HEK293 (cell line): ENCODE results near the gene CTBP2.

Experiments
- CTCF ChIA-PET: fragments of 350-600 bp; formaldehyde crosslinking; extraction: SDS; loops from one replicate; lab custom pipeline; 2021; ENCODE audit warnings: antibody characterized with exemption; lab: Yijun Ruan, JAX
- POLR2A ChIA-PET: fragments of 300-600 bp; formaldehyde crosslinking; extraction: SDS; loops from one replicate; lab custom pipeline; 2020; ENCODE audit warnings: antibody characterized with exemption, inconsistent platforms; lab: Yijun Ruan, JAX
- H3K27ac ChIP-seq: fragments of 200-500 bp; sonication (Bioruptor generic); 2 replicates; pipeline ENCODE4 v1.5.1; 2014; ENCODE audit warnings: low read depth, low read length, control low read depth, inconsistent platforms; ENCODE audit errors: extremely low read depth
- H3K36me3 ChIP-seq, 2 experiments: fragments of 200-500 bp in 1 of 2; sonication (Bioruptor generic) in 1 of 2; 1 replicate in 1 of 2; 2 replicates in 1 of 2; pipeline ENCODE4 v1.5.1; 2014 to 2017; ENCODE audit warnings: inconsistent platforms in 2 of 2, low read length in 2 of 2; ENCODE audit not compliant: control insufficient read depth in 2 of 2, insufficient read depth in 1 of 2
- H3K4me1 ChIP-seq: fragments of 200-500 bp; sonication (Bioruptor generic); 2 replicates; pipeline ENCODE4 v1.5.1; 2014; ENCODE audit warnings: mild to moderate bottlenecking, low read length, inconsistent platforms; ENCODE audit not compliant: control insufficient read depth, insufficient read depth
- H3K4me3 ChIP-seq: 2 replicates; pipeline ENCODE4 v1.5.1; 2011; ENCODE audit warnings: low read depth, mild to moderate bottlenecking, control low read depth, low read length, moderate library complexity
- H3K9me3 ChIP-seq: fragments of 200-500 bp; sonication (Bioruptor generic); 2 replicates; pipeline ENCODE4 v1.5.1; 2014; ENCODE audit warnings: low read depth, low read length, inconsistent platforms; ENCODE audit not compliant: control insufficient read depth, insufficient read depth
- BCL11A ChIP-seq: fragments of 450-650 bp; formaldehyde crosslinking; IDR thresholded peaks from 2 replicates; pipeline ENCODE4 v1.5.1; 2016; ENCODE audit warnings: low read depth, missing biosample characterization, missing genetic modification characterization
- FEZF1 ChIP-seq: fragments of 450-650 bp; formaldehyde crosslinking; IDR thresholded peaks from 2 replicates; pipeline ENCODE4 v1.5.1; 2016; ENCODE audit warnings: missing biosample characterization, missing genetic modification characterization
- GLI2 ChIP-seq: fragments of 450-650 bp; formaldehyde crosslinking; IDR thresholded peaks from 2 replicates; pipeline ENCODE4; 2017; ENCODE audit warnings: missing biosample characterization, missing genetic modification characterization, low read depth, borderline replicate concordance
- GLIS1 ChIP-seq: fragments of 450-650 bp; formaldehyde crosslinking; IDR thresholded peaks from 2 replicates; pipeline ENCODE4 v1.5.1; 2016; ENCODE audit warnings: missing biosample characterization, missing genetic modification characterization
- IKZF3 ChIP-seq: fragments of 450-650 bp; IDR thresholded peaks from 2 replicates; pipeline ENCODE4 v1.5.0; 2018; ENCODE audit warnings: missing biosample characterization, mild to moderate bottlenecking, missing genetic modification characterization, moderate library complexity
- KLF10 ChIP-seq: fragments of 450-650 bp; IDR thresholded peaks from 2 replicates; pipeline ENCODE4 v1.5.1; 2018; ENCODE audit warnings: missing biosample characterization, mild to moderate bottlenecking, missing genetic modification characterization
- SP7 ChIP-seq: fragments of 450-650 bp; formaldehyde crosslinking; IDR thresholded peaks from 2 replicates; pipeline ENCODE4 v1.5.1; 2016; ENCODE audit warnings: missing biosample characterization, missing genetic modification characterization
- TRIM28 ChIP-seq: IDR thresholded peaks from 2 replicates; pipeline ENCODE4 v1.6.1; 2011; ENCODE audit warnings: low read length, control low read depth, borderline replicate concordance
- ZBTB1 ChIP-seq: fragments of 450-650 bp; formaldehyde crosslinking; IDR thresholded peaks from 2 replicates; pipeline ENCODE4 v1.5.1; 2016; ENCODE audit warnings: missing biosample characterization, missing genetic modification characterization
- ZBTB17 ChIP-seq: fragments of 450-650 bp; formaldehyde crosslinking; IDR thresholded peaks from 2 replicates; pipeline ENCODE4 v1.5.1; 2016; ENCODE audit warnings: missing biosample characterization, missing genetic modification characterization
- ZBTB20 ChIP-seq: fragments of 450-650 bp; formaldehyde crosslinking; IDR thresholded peaks from 2 replicates; pipeline ENCODE4 v1.5.1; 2016; ENCODE audit warnings: missing biosample characterization, missing genetic modification characterization
- ZEB2 ChIP-seq: fragments of 450-650 bp; formaldehyde crosslinking; IDR thresholded peaks from 2 replicates; pipeline ENCODE4 v1.5.1; 2016; ENCODE audit warnings: missing biosample characterization, missing genetic modification characterization
- ZFP37 ChIP-seq: fragments of 450-650 bp; formaldehyde crosslinking; IDR thresholded peaks from 2 replicates; pipeline ENCODE4 v1.5.1; 2016; ENCODE audit warnings: missing biosample characterization, missing genetic modification characterization
- ZNF133 ChIP-seq: fragments of 450-650 bp; formaldehyde crosslinking; IDR thresholded peaks from 2 replicates; pipeline ENCODE4 v1.5.1; 2016; ENCODE audit warnings: missing biosample characterization, missing genetic modification characterization
- ZNF138 ChIP-seq: fragments of 450-650 bp; formaldehyde crosslinking; IDR thresholded peaks from 2 replicates; pipeline ENCODE4 v1.5.1; 2016; ENCODE audit warnings: missing biosample characterization, missing genetic modification characterization, borderline replicate concordance
- ZNF174 ChIP-seq: fragments of 450-650 bp; formaldehyde crosslinking; IDR thresholded peaks from 2 replicates; pipeline ENCODE4 v1.5.0; 2017; ENCODE audit warnings: missing biosample characterization, mild to moderate bottlenecking, missing genetic modification characterization
- ZNF23 ChIP-seq: fragments of 450-650 bp; formaldehyde crosslinking; IDR thresholded peaks from 2 replicates; pipeline ENCODE4 v1.5.1; 2016; ENCODE audit warnings: missing biosample characterization, missing genetic modification characterization, borderline replicate concordance
- ZNF530 ChIP-seq: fragments of 450-650 bp; formaldehyde crosslinking; IDR thresholded peaks from 2 replicates; pipeline ENCODE4 v1.5.1; 2016; ENCODE audit warnings: low read depth, missing biosample characterization, missing genetic modification characterization
- ZNF560 ChIP-seq: fragments of 450-650 bp; formaldehyde crosslinking; IDR thresholded peaks from 2 replicates; pipeline ENCODE4 v1.5.1; 2017; ENCODE audit warnings: missing biosample characterization, missing genetic modification characterization, borderline replicate concordance
- ZNF664 ChIP-seq: fragments of 450-650 bp; formaldehyde crosslinking; IDR thresholded peaks from 2 replicates; pipeline ENCODE4 v1.5.1; 2016; ENCODE audit warnings: missing biosample characterization, missing genetic modification characterization
- ZNF76 ChIP-seq: fragments of 450-650 bp; formaldehyde crosslinking; IDR thresholded peaks from 2 replicates; pipeline ENCODE4; 2016; ENCODE audit warnings: low read depth, missing biosample characterization, missing genetic modification characterization, borderline replicate concordance
- ZNF791 ChIP-seq: fragments of 450-650 bp; formaldehyde crosslinking; IDR thresholded peaks from 2 replicates; pipeline ENCODE4 v1.5.1; 2016; ENCODE audit warnings: missing biosample characterization, missing genetic modification characterization
- TF ChIP-seq, protein P1 (sequence below): fragments of 450-650 bp; formaldehyde crosslinking; optimal IDR thresholded peaks from 2 replicates; pipeline ENCODE3; 2016; ENCODE audit warnings: missing biosample characterization, mild to moderate bottlenecking, missing genetic modification characterization
- TF ChIP-seq, protein P2 (sequence below): fragments of 450-650 bp; formaldehyde crosslinking; IDR thresholded peaks from 2 replicates; pipeline ENCODE4 v1.5.1; 2016; ENCODE audit warnings: missing biosample characterization, missing genetic modification characterization
- TF ChIP-seq, protein P3 (sequence below): fragments of 450-650 bp; formaldehyde crosslinking; IDR thresholded peaks from 2 replicates; pipeline ENCODE4; 2016; ENCODE audit warnings: missing biosample characterization, missing genetic modification characterization

The CTBP2 gene

DNA sequence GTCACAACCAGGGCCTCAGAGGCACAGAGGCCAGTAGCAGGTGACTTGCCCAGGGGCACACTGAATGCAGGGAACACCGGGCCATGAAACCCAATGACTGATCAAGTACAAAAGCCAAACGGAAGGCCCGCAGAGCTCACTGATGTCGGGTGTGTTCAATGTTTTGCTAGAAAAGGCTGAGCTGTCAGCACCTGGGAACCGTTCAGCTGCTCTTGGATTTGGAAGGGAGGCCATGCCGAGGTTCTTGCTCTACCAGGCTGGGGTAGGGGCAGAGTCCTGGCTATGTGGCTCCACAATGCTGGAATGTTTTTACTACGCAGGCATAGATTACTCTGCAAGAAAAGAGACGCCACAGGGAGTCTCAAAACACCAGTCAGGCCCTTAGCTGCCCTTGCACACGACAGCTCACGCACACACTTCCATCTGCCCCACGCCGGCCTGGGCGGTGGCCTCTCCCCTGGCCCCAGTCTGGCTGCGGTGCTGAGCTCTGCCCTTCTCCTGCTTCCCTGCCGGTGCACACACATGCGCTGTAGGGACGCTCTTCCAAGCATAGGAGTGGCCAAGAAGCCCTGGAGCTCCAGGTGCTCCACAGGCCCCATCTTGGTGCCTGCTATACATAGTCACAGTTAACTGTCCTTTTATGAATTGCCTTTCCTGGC lies 138.5 kb downstream of the CTBP2 start:
- CTCF ChIA-PET: interaction anchor here (0.6 kb wide), 1 partner anchor 27 kb away, joined by 4 read pairs; no protein-coding TSS in a partner anchor
- H3K27ac ChIP-seq: no peak overlapping the region
- POLR2A ChIA-PET: no interaction called here
- TF ChIP-seq ZEB2: no peak
- no peak for TF ChIP-seq BCL11A (tag by site-specific recombination)
- TF ChIP-seq, protein P1, sequence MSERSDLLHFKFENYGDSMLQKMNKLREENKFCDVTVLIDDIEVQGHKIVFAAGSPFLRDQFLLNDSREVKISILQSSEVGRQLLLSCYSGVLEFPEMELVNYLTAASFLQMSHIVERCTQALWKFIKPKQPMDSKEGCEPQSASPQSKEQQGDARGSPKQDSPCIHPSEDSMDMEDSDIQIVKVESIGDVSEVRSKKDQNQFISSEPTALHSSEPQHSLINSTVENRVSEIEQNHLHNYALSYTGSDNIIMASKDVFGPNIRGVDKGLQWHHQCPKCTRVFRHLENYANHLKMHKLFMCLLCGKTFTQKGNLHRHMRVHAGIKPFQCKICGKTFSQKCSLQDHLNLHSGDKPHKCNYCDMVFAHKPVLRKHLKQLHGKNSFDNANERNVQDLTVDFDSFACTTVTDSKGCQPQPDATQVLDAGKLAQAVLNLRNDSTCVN (tag by site-specific recombination): no peak
- TF ChIP-seq ZNF23 (tag by site-specific recombination): no peak
- no peak for TF ChIP-seq ZNF530 (tag by site-specific recombination)
- TF ChIP-seq TRIM28: no peak
- no peak for TF ChIP-seq GLI2 (tag by site-specific recombination)
- no peak for TF ChIP-seq ZFP37 (tag by site-specific recombination)
- H3K4me3 ChIP-seq: no peak overlapping the region
- H3K9me3 ChIP-seq: no peaks in the 10 kb centered on the region
- H3K36me3 ChIP-seq: peaks cover 0 to 37% of the 10 kb centered on the region in 2 experiments; a peak in 1 of 3 replicates
- H3K4me1 ChIP-seq: peaks cover 18% of the 10 kb centered on the region

DNA sequence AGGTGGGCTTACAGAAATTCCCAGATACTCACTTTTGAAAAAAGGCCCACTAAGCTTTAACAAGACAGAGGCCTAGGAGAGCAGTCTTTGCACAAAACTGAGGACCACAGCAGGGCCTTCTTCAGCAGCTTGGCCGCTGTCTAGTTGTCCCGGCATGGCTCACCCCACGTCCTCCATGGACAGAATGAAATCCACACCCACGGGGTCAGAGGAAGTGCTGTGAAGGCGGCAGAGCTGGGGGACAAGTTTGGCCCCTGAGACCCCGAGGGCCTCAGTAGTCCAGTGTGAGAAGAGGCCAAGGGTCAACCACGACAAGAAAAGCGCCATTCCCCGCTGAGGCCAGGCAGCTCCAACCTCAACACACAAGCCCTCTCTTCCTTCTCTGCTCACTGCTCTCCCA lies 139.5 kb downstream of the CTBP2 start:
- ChIA-PET POLR2A (no interaction called here), CTCF (no interaction called here)
- H3K9me3 ChIP-seq: no peaks in the 10 kb centered on the region
- peaks cover 0 to 29% of the 10 kb centered on the region in 2 experiments; a peak in 1 of 3 replicates for H3K36me3 ChIP-seq
- H3K4me3 ChIP-seq: no peak overlapping the region
- H3K27ac ChIP-seq: no peak overlapping the region
- no peak for TF ChIP-seq IKZF3
- TF ChIP-seq ZNF76 (tag by site-specific recombination): no peak
- no peak for TF ChIP-seq ZNF133
- no peak for TF ChIP-seq GLIS1 (tag by site-specific recombination)
- TF ChIP-seq ZBTB17: no peak
- TF ChIP-seq, protein P2, sequence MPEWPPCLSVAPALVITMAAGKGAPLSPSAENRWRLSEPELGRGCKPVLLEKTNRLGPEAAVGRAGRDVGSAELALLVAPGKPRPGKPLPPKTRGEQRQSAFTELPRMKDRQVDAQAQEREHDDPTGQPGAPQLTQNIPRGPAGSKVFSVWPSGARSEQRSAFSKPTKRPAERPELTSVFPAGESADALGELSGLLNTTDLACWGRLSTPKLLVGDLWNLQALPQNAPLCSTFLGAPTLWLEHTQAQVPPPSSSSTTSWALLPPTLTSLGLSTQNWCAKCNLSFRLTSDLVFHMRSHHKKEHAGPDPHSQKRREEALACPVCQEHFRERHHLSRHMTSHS (tag by site-specific recombination): no peak
- TF ChIP-seq FEZF1 (tag by site-specific recombination): no peak
- TF ChIP-seq ZNF664: no peak
- TF ChIP-seq SP7 (tag by site-specific recombination): no peak
- TF ChIP-seq ZBTB1 (tag by site-specific recombination): no peak
- no peak for TF ChIP-seq ZNF138
- no peak for TF ChIP-seq ZNF174
- TF ChIP-seq ZBTB20: no peak
- no peak for TF ChIP-seq ZNF560 (tag by site-specific recombination)
- TF ChIP-seq KLF10 (tag by site-specific recombination): no peak
- no peak for TF ChIP-seq ZNF791
- H3K4me1 ChIP-seq: peaks cover 18% of the 10 kb centered on the region

DNA sequence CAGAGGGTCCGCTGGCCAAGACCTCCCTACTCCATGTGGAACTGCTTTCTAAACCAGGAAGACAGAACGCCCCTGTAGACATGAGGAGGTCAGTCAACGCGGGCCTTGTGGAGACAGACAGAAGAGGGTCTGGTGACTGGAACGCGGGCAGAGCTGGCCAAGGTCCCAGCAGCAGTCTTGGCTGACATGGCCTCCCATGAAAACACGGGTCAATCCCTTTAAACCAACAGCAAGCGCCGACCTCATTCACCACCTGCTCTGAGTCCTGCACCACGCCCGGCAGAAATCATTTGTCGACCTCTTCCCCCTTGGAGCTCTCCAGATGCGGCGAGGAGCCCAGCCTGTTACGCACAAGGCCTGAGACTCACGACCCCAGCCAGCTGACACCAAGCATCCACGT lies 140.0 kb downstream of the CTBP2 start:
- ChIA-PET POLR2A (no interaction called here), CTCF (no interaction called here)
- no peak overlapping the region for H3K27ac ChIP-seq
- peaks cover 0 to 29% of the 10 kb centered on the region in 2 experiments; a peak in 1 of 3 replicates for H3K36me3 ChIP-seq
- H3K4me3 ChIP-seq: no peak overlapping the region
- no peaks in the 10 kb centered on the region for H3K9me3 ChIP-seq
- H3K4me1 ChIP-seq: peaks cover 18% of the 10 kb centered on the region
- TF ChIP-seq, protein P3, sequence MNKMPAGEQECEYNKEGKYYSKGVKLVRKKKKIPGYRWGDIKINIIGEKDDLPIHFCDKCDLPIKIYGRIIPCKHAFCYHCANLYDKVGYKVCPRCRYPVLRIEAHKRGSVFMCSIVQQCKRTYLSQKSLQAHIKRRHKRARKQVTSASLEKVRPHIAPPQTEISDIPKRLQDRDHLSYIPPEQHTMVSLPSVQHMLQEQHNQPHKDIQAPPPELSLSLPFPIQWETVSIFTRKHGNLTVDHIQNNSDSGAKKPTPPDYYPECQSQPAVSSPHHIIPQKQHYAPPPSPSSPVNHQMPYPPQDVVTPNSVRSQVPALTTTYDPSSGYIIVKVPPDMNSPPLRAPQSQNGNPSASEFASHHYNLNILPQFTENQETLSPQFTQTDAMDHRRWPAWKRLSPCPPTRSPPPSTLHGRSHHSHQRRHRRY (tag by site-specific recombination): no peak
